K562 (cell line): ENCODE data around the gene ASCC3. TPM values are rescaled to one million over a fixed set of nuclear protein-coding genes. Genes with fewer than 3 reads are reported as not detected.

Experiments used
- IRF2 ChIP-seq: sonication (generic); formaldehyde crosslinking; IDR thresholded peaks from 2 replicates; pipeline ENCODE4 v1.8.1; 2022; ENCODE audit warnings: mild to moderate bottlenecking, missing genetic modification reagents
- PRDM10 ChIP-seq: fragments of 450-650 bp; IDR thresholded peaks from 2 replicates; pipeline ENCODE4 v1.6.1; 2018; ENCODE audit not compliant: partially characterized antibody
- RERE ChIP-seq: sonication (generic); formaldehyde crosslinking; IDR thresholded peaks from 2 replicates; pipeline ENCODE4 v1.8.0; 2023; ENCODE audit warnings: missing genetic modification reagents, mild to moderate bottlenecking, borderline replicate concordance
- ZNF740 ChIP-seq, 3 experiments: fragments of 200-800 bp in 1 of 3; sonication (Bioruptor generic) in 1 of 3; sonication (generic) in 1 of 3; formaldehyde crosslinking in 1 of 3; IDR thresholded peaks; 2 replicates each; pipeline versions ENCODE4 v1.6.1 to v1.8.0; 2016 to 2022; ENCODE audit warnings: mild to moderate bottlenecking in 2 of 3, missing compliant biosample characterization in 2 of 3, missing genetic modification characterization in 2 of 3, missing genetic modification reagents in 1 of 3
- polyA plus RNA-seq, 8 experiments: library from polyadenylated mRNA; depleted of rRNA in 4 of 8; stranded (reverse) in 5 of 8; unstranded in 3 of 8; fragments of >200 nt; fragmentation: Nextera tagmentation in 2 of 8; fragmentation: Illumina TruSeq in 1 of 8; extraction: Ambion mirVana in 2 of 8; extraction: Trizol in 1 of 8; gene quantifications; 2 replicates each; pipeline versions ENCODE4 v1.2.1 to v1.2.3, GENCODE V29; 2011 to 2014; ENCODE audit warnings: inconsistent platforms in 1 of 8, missing spikeins in 1 of 8
- total RNA-seq, 7 experiments: library from RNA; depleted of rRNA in 6 of 7; stranded (reverse); fragments of >200 nt in 6 of 7; fragmentation: Illumina TruSeq in 2 of 7; extraction: Trizol in 2 of 7; gene quantifications; 2 replicates each; pipeline versions ENCODE4 v1.2.1 to v1.2.3, GENCODE V29; 2011 to 2021; ENCODE audit warnings: low replicate concordance in 1 of 7

The ASCC3 gene
- total and polyA plus RNA-seq, 9 of the 15 experiments (the other 6 are each of a cell fraction or from before 2014, with no cell fraction given) = 16.1 to 56.1 (median 33.9) TPM

- TF ChIP-seq PRDM10 (no peak), IRF2 (CRISPR knock-in tag) (no peak), RERE (CRISPR knock-in tag) (no peak), ZNF740 (CRISPR knock-in tag; IDR thresholded peaks at IDR 0.05) (no peak), ZNF740 (tag; IDR thresholded peaks at IDR 0.05) (no peak)
- TF ChIP-seq, all 486 proteins: peak for 0
Measured at GRCh38 chr6:100462706-100463629, 418.2 kb downstream of the ASCC3 start (continued).
